GM19395 (cell line): ENCODE measurements around the gene PGM2.

Experiments
- ATAC-seq: cut with Tn5 transposase; IDR thresholded peaks from one replicate; pipeline ENCODE4 v1.9.1; 2021; ENCODE audit warnings: mild to moderate bottlenecking, moderate library complexity; ENCODE audit not compliant: unreplicated experiment

PGM2 gene

GRCh38 chr4:37896206-37896860 is 69.8 kb downstream of the PGM2 start:
- no peak for ATAC-seq

DNA sequence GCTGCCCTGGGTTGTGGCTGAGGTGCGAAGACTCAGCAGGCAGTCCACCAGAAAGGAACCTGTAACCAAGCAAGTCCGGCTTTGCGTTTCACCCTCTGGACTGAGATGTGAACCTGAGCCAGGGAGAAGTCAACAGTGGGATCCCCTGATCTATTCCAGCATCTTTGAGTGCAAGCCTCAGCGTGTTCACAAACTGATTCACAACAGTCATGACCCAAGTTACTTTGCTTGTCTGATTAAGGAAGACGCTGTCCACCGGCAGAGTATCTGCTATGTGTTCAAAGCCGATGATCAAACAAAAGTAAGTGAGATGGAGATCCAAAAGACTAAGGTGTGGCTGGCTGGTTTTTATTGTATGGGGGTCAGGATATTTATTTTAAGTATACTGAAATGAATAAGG is 75.7 kb downstream of the PGM2 start:
- ATAC-seq: no peak

- no peak for ATAC-seq
Measured at GRCh38 chr4:37902738-37903693, 76.5 kb downstream of the PGM2 start.

DNA sequence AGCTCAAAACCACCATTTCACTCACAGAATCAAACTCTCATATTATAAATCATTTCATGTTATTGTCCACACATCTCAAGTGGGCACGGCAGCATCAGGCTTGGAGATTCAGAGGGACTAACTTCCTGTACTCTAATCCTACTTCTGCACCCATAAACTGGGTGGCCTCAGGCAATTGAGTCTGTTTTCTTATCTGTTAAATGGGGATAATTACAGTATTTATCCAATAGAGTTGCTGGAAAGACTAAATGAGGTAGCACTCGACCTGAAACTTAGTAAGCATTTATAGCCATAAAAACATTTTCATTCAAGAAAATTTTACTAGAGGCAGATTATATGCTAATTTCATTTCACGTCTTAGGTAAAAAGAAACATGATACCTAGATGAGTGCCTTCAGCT is 77.4 kb downstream of the PGM2 start:
- no peak for ATAC-seq

DNA sequence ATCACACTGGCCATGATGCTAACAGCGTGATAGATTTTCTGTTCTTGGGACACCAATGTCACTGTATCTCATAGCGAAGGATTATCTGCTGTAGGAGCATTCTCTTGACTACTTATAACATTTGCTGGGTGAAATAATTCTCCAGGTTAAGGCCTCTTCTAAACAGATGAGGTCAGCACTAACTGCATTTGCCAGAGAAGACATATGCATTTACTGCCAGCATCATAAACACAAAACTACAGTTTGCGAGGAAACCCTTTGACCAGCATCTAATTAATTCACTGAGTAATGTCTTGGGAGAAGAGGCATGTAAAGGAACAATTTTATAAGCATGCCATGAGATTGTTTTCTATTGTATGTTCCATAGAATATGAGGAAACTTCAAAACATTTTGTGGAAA is 78.3 kb downstream of the PGM2 start:
- no peak for ATAC-seq

- no peak for ATAC-seq
Measured at GRCh38 chr4:37905533-37906169, 79.2 kb downstream of the PGM2 start.

DNA sequence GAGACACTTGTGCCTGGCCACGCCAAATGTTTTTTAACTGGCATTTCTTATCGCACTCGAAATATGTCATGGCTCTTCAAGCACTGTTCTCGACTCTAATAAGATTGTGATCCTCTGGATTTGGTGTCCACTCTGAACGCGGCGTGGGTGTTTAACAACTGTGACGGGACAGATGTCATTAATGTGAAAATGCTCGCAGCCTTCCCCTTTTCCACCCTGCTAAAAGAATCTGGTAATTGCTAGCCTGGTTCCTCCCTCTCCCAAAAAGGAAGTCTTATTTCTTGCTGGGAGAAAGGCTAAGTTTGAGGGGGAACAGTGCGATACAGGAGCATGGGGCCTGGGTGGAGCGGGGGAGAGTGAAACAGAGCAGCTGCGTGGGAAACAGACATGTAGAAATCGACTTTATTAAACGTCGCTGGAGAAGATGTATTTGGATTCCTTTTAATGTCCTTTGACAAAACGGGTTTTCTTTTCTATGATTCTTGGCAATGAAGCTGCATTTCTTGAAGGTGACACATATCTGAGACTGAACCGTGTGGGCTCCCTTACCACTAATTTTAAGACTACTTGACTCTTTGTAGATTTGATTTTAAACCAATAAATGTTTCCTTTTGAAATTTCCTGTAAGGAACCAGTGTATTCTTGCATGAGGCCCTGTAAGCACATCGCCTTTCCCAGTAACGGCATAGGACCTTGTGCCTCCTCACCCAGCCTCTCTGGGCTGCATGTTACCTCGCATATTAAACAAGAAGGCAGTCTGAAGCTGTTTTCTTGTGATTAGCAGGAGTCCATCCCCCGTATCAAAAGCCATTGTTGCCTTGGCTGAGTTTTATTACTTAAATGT is 82.2 kb downstream of the PGM2 start:
- no peak for ATAC-seq

- ATAC-seq: no peak
Measured at GRCh38 chr4:37909332-37910090, 83.0 kb downstream of the PGM2 start.

DNA sequence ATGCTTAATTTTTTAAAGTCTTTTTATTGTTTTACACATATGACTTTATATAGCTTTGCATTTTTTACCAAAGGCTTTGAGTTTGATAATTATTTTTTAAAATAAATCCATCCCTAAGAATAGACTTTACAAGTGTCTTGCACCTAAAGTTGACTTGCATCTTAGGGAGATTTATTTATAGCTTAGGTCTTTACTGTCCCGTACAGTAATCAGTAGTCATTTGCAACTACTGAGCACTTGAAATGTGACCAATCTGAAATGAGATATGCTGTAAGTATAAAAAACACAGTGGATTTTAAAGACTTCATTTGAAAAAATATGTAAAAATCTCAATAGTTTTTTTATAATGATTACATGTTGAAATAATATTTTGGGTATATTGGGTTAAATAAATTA is 83.6 kb downstream of the PGM2 start:
- no peak for ATAC-seq
